Esophagus squamous epithelium (tissue), 4 donors: Measurements from ENCODE around the gene DENND5B.

Source experiments
- POLR2A ChIP-seq, 4 donors: fragments of 450-650 bp; IDR thresholded peaks; one replicate each; pipeline ENCODE4 v1.6.1; 2017; ENCODE audit warnings: antibody characterized with exemption in 4 of 4, mild to moderate bottlenecking in 4 of 4, moderate library complexity in 3 of 4
- TF ChIP-seq, protein P1 (sequence below), 6 experiments: fragments of 450-650 bp in 4 of 6; fragments of 200-600 bp in 2 of 6; sonication (generic) in 2 of 6; IDR thresholded peaks; one replicate each; pipeline ENCODE4 v1.5.1; 2016 to 2019; ENCODE audit warnings: antibody characterized with exemption in 6 of 6, mild to moderate bottlenecking in 4 of 6, moderate library complexity in 4 of 6

DNA sequence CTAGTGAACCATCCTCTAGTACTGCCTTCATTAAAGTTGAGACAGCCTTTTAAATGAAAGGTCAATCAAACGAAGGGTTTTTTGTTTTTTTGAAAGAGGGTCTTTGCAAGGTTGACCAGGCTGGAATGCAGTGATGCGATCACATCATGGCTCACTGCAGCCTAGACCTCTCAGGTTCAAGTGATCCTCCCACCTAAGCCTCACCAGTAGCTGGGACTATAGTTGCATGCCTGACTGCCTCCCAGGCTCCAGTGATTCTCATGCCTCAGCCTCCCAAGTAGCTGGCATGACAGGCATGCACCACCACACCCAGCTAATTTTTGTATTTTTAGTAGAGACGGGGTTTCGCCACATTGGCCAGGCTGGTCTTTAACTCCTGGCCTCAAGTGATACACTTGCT lies 150.3 kb downstream of the DENND5B start:
- TF ChIP-seq POLR2A (IDR thresholded peaks at IDR 0.05) = no peak
- TF ChIP-seq, protein P1, sequence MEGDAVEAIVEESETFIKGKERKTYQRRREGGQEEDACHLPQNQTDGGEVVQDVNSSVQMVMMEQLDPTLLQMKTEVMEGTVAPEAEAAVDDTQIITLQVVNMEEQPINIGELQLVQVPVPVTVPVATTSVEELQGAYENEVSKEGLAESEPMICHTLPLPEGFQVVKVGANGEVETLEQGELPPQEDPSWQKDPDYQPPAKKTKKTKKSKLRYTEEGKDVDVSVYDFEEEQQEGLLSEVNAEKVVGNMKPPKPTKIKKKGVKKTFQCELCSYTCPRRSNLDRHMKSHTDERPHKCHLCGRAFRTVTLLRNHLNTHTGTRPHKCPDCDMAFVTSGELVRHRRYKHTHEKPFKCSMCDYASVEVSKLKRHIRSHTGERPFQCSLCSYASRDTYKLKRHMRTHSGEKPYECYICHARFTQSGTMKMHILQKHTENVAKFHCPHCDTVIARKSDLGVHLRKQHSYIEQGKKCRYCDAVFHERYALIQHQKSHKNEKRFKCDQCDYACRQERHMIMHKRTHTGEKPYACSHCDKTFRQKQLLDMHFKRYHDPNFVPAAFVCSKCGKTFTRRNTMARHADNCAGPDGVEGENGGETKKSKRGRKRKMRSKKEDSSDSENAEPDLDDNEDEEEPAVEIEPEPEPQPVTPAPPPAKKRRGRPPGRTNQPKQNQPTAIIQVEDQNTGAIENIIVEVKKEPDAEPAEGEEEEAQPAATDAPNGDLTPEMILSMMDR (IDR thresholded peaks at IDR 0.05) = no peak
